GM21529 (cell line): ENCODE results near the gene RREB1.

ENCODE experiments used
- ATAC-seq: cut with Tn5 transposase; IDR thresholded peaks from one replicate; pipeline ENCODE4 v1.9.1; 2021; ENCODE audit not compliant: unreplicated experiment

The RREB1 gene

DNA sequence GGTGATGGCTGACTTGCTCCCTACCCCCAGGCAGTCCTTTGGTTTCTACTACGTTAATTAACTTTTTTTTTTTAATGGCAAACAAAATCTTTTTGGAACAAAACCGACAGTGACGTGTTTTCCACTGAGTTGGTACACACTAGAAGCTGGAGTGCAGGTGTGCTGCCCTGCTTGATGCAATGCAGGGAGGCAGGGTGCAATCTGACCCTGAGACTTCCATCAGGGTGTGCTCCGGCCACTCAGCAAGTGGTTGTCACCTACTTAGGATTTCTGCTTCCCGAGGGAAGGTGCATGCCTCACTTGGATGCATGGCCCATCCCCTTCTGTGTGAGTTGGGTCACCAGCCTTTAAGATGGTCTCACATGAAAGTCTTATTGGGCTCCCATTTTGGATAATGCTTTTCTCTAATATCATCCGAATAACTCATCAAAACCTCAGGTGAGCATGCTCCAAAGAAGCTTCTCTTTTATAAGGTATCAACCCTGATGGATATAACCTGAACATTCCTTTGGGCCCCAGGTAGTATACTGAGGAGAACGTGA, 14.0 kb downstream of the RREB1 start:
- ATAC-seq, result no peak

DNA sequence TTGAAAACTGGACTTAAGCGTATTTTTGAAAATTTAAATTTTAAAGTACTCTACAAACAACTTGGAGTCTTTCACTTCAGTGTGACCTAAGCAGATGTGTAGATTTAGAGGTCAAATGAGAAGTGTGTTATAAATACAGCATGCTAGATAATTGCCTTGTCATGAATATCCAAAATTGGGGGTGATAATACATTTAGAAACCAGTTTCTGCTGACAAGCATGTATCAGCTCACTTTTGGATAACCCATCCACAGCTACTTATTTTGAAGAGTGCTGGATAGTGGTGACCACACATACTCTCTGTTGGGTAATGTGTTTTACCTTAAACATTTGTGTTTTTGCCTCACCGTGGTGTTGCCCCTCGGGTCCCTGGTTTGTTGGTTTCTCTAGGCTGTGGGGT, 14.9 kb downstream of the RREB1 start:
- no peak for ATAC-seq

GRCh38 chr6:7124114-7124513, 16.4 kb downstream of the RREB1 start:
- ATAC-seq, result no peak

DNA sequence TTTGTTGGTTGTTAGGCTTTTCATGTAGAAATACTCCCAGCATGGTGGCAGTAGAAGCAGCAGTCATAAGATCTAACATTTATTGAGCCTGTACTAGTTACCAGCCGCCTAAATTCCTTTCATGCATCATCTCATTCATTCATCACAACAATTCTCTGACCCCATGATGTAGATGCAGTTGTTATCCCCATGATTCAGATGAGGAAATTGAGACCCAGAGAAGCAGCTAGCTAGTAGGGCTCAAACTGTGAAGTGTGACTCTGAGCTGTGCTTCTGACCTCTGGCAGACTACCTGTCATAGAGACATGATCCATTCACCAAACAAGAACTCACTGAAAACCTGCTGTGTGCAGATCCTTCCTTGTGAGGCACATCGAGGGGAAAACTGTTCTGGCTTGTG, 16.9 kb downstream of the RREB1 start:
- no peak for ATAC-seq

DNA sequence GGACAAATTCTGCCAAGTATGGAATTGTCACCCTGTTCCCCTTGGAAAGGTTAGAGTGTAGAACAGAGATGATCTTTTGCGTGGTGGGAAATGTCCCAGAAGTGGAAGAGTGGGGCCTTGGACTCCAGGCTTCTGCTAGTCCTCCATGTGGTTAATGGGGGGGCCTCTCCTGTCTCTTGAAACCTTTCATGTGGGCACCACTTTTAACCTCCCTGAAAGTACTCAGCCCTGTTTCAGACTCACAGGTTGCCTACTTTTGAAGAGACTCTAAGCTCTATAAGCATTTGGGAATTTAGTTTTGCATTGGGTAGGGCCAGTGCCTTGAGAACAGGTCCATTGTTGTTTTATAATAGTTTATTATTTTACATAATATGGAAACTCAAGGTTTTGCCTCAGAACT, 17.5 kb downstream of the RREB1 start:
- ATAC-seq, result no peak

DNA sequence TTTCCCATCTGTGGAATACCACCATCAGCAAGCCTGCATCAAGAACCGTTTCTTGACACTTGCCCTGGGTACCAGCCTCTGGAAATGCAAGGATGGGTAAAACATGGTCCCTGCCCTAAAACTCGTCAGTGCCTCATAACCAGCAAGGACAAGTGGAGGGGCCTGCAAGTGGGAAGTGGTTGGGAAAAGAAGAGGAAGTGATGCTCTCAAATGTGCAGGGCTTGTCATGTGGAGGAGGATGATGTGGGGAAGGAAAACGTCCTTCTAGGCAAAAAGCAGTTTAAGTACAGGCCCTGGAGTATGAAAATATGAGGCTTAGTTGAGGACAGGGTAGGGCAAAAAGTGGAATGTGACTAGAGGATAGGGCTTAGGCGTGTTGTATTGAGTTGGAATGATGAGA, 19.0 kb downstream of the RREB1 start:
- no peak for ATAC-seq

DNA sequence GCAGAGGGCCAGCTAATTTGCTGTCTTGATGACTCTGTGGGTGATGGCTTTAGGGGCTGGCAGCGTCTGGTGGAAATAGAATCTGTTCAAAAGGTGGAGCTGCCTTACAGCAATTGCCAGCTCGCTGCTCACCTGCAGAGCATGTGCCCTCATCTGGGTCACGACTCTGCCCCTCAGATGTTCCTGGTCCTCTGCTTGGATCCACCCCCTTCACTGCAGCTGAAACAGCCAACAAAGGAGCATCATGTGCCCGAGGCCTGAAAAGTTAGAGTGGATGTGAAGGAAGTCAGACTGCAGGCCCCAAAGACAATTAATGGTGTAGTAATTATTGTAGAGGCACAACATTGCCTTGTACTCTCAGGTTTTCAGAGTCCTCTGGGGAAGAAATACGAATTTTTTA, 19.9 kb downstream of the RREB1 start:
- no peak for ATAC-seq

- ATAC-seq, result no peak
These were observed 21.6 kb downstream of the RREB1 start for GRCh38 chr6:7129360-7129759.

GRCh38 chr6:7129784-7130569, 22.2 kb downstream of the RREB1 start:
- no peak for ATAC-seq

DNA sequence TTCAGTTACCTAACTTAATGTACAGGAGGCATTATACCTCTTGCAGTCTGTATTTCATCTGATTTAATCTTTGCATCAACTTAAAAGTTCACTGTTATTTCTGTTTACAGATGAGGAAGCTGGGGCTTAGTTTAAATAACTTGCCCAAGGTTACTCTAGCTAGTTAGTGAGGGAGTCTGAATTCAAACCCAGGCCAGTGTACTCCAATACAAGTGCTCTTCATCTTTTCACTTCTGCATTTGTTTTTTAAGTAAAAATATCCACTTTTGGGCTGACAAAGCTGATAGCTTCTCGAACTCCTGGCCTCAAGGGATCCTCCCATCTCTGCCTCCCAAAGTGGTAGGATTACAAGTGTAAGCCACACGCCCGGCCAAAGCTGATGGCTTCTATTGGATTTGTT, 23.6 kb downstream of the RREB1 start:
- ATAC-seq, result no peak

DNA sequence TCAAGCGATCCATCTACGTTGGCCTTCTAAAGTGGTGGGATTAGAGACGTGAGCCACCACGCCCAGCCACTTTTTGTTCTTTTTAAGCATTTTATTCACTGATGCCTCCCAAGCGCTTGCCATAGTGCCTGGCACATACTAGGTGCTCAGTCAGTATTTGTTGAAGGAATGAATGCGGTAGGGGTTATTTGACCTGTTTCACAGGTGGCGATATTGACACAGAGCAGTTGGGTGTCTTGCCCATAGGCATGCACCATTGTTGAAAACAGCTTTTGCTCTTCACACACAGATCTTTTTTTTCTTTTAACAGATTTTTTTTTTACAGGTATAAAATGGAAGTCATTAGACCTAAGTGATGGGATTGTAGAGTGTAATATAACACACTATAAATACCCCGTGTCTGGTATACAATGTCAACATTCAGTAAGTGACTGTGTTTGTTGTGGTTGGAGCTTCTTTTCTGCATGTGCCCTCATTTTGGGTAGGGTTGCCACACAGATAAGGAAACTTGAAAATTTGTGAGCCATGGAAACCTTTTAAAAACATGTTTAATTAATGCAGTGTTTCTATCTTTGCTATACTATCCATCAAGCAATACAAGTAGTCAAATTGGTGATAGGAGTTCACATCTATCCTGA, 24.8 kb downstream of the RREB1 start:
- no peak for ATAC-seq

GRCh38 chr6:7134999-7135745, 27.4 kb downstream of the RREB1 start:
- ATAC-seq, result peak; percentile 22

- peak; percentile 23 for ATAC-seq
These were observed 28.0 kb downstream of the RREB1 start for GRCh38 chr6:7135755-7136154.

GRCh38 chr6:7136859-7137334, 29.1 kb downstream of the RREB1 start:
- ATAC-seq, result peak; percentile 39

DNA sequence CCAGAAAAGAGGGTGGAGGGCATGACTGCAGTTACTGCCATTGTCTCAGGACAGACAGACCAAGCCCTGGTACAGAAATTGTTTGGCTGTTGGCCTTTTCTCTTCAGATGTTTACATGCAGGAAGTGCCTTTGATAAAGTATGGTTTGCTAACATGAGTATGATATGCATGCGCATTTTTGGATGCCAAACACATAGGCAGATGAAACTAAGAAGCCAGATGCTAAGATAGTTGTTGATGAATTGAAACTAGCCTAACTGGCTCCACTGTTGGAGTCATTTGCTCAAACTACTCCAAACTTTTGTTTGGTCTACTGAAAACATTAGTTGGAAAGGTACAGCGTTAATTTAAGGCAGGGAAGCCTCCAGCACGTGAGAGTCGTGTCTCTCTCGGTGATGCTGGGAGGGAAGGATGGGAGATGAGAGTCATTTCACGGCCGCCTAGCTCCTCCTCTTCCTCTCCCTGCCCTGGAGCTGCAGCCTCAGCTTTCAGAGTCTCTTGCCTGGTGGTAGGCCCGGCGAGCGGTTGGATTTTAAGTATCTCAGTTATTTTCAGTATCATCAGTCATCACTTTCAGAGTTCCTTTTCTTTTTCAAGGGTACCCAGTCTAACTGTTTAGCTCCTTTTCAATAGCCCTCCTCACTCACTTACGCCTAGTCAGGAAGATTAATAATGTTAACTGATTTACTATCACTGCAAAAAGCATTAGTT, 29.7 kb downstream of the RREB1 start:
- ATAC-seq, result peak; percentile 57

GRCh38 chr6:7138046-7138531, 30.3 kb downstream of the RREB1 start:
- no peak for ATAC-seq

GRCh38 chr6:7138921-7139358, 31.2 kb downstream of the RREB1 start:
- no peak for ATAC-seq

- ATAC-seq, result no peak
These were observed 32.2 kb downstream of the RREB1 start for GRCh38 chr6:7139835-7140470.

DNA sequence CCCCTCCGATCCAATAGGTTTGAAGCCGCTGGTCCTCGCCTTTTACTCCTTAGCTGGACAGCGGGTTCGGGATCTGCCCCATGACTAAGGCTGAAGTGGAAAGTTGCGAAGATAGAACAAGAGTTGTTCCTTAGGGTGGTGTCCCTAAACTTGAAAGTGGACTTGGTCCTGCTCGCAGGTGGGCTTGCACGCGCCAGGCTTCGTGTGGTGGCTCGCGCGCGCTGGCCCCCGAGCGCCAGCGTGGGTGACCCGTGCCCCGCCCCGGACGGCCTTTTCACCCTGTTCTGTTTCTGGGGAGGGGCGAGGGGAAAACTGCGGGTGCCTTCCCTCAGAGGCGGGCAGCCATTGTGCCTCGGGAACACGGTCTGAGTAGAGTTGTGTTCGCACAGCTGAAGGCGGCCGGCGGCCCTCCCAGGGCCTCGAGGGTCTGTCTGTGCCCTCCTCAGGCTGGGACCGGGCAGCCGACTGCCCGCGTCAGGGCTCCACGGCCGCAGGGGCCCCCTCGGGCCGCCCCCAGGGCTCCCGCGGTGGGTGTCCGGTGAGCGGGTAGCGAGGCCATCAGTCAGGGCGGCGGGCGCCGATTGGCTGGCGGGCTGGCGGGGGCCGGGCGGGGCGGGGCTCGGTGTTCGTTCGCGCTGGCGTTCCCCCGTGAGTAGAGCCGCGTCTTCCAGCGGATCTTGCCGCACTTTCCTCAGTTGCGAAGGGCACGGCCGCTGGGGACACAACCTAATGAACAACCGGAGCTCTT, 33.0 kb downstream of the RREB1 start:
- ATAC-seq, result peak; percentile 53
